H1 (cell line): ENCODE results near the gene FMNL2. TPM values are rescaled to one million over a fixed set of nuclear protein-coding genes. Genes with fewer than 3 reads are reported as not detected.

Experiments used
- EZH2 ChIP-seq: fragments of 200-600 bp; sonication (generic); IDR thresholded peaks from 2 replicates; pipeline ENCODE4 v1.7.1; 2012; ENCODE audit warnings: low read depth, mild to moderate bottlenecking, moderate library complexity, low read length, inconsistent platforms; ENCODE audit not compliant: severe bottlenecking
- KDM1A ChIP-seq: fragments of 200-600, 300-600 bp; sonication (generic); IDR thresholded peaks from 2 replicates; pipeline ENCODE4 v1.7.1; 2016; ENCODE audit warnings: mild to moderate bottlenecking, low read length, borderline replicate concordance
- MAFK ChIP-seq: IDR thresholded peaks from 2 replicates; pipeline ENCODE4 v1.6.1; 2012; ENCODE audit warnings: low read depth, mild to moderate bottlenecking, improper control_type of control experiment, low read length
- NRF1 ChIP-seq: IDR thresholded peaks from 2 replicates; pipeline ENCODE4 v1.6.1; 2011; ENCODE audit warnings: mild to moderate bottlenecking, low read depth, low read length, improper control_type of control experiment
- POLR2A ChIP-seq, 2 experiments: IDR thresholded peaks; 1 replicate in 1 of 2; 2 replicates in 1 of 2; pipeline ENCODE4 v1.6.1; 2011; ENCODE audit warnings: low read depth in 2 of 2, low read length in 2 of 2, mild to moderate bottlenecking in 2 of 2; ENCODE audit errors: control extremely low read depth in 1 of 2
- RBBP5 ChIP-seq: IDR thresholded peaks from 2 replicates; pipeline ENCODE4 v1.7.1; 2012; ENCODE audit warnings: low read depth, mild to moderate bottlenecking, inconsistent platforms, low read length, moderate library complexity, borderline replicate concordance
- SAP30 ChIP-seq: fragments of 300-600 bp; sonication (generic); IDR thresholded peaks from 2 replicates; pipeline ENCODE4 v1.7.1; 2012; ENCODE audit warnings: low read length, moderate library complexity, mild to moderate bottlenecking, inconsistent platforms; ENCODE audit not compliant: insufficient read depth, insufficient replicate concordance
- polyA plus RNA-seq, 7 experiments: library from polyadenylated mRNA; depleted of rRNA in 3 of 7; stranded (reverse) in 5 of 7; unstranded in 2 of 7; fragments of >200 nt in 5 of 7; fragments of 200-250 nt in 2 of 7; gene quantifications; 1 replicate in 5 of 7; 2 replicates in 1 of 7; 4 replicates in 1 of 7; pipeline versions ENCODE4 v1.2.1 to v1.2.3, GENCODE V29; 2011 to 2013; ENCODE audit warnings: missing spikeins in 2 of 7, mixed read lengths in 2 of 7
- total RNA-seq: library from RNA; stranded (reverse); fragmentation: NEBNext Ultra II Directional; extraction: Animal tissue kit (Norgen Biotek cat#: 25700); gene quantifications from 2 replicates; pipeline ENCODE4 v1.2.1, GENCODE V29; 2021
- TF ChIP-seq, protein P1 (sequence below): fragments of 300-600 bp; sonication (generic); IDR thresholded peaks from 2 replicates; pipeline ENCODE4 v1.7.1; 2012; ENCODE audit warnings: low read length, moderate library complexity, mild to moderate bottlenecking, inconsistent platforms; ENCODE audit not compliant: insufficient replicate concordance
- TF ChIP-seq, protein P2 (sequence below): IDR thresholded peaks from 2 replicates; pipeline ENCODE4 v1.6.1; 2012; ENCODE audit warnings: inconsistent platforms
- TF ChIP-seq, protein P3 (sequence below): IDR thresholded peaks from 2 replicates; pipeline ENCODE4 v1.6.1; 2012; ENCODE audit warnings: low read length, inconsistent platforms

FMNL2 gene
- total and polyA plus RNA-seq, 2 of the 8 experiments (the other 6 are each of a cell fraction or from before 2014, with no cell fraction given): 15.5 to 45.1 TPM

DNA sequence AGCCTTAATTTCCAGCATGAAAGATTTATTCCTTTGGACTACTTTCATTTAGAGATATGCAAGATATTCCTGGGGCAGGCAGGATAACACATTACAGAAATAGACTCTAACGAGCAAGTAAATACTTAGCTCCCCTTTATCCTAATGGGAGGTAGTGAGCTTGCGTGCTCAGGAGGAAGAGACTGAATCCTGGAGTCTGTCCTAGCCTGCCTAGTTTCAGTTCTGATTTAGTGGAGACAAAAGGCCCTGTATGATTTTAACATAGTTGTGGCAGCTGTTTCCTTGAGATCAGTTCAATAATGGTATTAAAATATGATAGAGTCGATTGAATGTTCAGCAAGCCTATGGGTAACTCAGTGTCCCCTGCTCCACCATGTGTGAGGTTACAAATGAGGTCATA lies 109.5 kb downstream of the FMNL2 start (continued):
- TF ChIP-seq, protein P1, sequence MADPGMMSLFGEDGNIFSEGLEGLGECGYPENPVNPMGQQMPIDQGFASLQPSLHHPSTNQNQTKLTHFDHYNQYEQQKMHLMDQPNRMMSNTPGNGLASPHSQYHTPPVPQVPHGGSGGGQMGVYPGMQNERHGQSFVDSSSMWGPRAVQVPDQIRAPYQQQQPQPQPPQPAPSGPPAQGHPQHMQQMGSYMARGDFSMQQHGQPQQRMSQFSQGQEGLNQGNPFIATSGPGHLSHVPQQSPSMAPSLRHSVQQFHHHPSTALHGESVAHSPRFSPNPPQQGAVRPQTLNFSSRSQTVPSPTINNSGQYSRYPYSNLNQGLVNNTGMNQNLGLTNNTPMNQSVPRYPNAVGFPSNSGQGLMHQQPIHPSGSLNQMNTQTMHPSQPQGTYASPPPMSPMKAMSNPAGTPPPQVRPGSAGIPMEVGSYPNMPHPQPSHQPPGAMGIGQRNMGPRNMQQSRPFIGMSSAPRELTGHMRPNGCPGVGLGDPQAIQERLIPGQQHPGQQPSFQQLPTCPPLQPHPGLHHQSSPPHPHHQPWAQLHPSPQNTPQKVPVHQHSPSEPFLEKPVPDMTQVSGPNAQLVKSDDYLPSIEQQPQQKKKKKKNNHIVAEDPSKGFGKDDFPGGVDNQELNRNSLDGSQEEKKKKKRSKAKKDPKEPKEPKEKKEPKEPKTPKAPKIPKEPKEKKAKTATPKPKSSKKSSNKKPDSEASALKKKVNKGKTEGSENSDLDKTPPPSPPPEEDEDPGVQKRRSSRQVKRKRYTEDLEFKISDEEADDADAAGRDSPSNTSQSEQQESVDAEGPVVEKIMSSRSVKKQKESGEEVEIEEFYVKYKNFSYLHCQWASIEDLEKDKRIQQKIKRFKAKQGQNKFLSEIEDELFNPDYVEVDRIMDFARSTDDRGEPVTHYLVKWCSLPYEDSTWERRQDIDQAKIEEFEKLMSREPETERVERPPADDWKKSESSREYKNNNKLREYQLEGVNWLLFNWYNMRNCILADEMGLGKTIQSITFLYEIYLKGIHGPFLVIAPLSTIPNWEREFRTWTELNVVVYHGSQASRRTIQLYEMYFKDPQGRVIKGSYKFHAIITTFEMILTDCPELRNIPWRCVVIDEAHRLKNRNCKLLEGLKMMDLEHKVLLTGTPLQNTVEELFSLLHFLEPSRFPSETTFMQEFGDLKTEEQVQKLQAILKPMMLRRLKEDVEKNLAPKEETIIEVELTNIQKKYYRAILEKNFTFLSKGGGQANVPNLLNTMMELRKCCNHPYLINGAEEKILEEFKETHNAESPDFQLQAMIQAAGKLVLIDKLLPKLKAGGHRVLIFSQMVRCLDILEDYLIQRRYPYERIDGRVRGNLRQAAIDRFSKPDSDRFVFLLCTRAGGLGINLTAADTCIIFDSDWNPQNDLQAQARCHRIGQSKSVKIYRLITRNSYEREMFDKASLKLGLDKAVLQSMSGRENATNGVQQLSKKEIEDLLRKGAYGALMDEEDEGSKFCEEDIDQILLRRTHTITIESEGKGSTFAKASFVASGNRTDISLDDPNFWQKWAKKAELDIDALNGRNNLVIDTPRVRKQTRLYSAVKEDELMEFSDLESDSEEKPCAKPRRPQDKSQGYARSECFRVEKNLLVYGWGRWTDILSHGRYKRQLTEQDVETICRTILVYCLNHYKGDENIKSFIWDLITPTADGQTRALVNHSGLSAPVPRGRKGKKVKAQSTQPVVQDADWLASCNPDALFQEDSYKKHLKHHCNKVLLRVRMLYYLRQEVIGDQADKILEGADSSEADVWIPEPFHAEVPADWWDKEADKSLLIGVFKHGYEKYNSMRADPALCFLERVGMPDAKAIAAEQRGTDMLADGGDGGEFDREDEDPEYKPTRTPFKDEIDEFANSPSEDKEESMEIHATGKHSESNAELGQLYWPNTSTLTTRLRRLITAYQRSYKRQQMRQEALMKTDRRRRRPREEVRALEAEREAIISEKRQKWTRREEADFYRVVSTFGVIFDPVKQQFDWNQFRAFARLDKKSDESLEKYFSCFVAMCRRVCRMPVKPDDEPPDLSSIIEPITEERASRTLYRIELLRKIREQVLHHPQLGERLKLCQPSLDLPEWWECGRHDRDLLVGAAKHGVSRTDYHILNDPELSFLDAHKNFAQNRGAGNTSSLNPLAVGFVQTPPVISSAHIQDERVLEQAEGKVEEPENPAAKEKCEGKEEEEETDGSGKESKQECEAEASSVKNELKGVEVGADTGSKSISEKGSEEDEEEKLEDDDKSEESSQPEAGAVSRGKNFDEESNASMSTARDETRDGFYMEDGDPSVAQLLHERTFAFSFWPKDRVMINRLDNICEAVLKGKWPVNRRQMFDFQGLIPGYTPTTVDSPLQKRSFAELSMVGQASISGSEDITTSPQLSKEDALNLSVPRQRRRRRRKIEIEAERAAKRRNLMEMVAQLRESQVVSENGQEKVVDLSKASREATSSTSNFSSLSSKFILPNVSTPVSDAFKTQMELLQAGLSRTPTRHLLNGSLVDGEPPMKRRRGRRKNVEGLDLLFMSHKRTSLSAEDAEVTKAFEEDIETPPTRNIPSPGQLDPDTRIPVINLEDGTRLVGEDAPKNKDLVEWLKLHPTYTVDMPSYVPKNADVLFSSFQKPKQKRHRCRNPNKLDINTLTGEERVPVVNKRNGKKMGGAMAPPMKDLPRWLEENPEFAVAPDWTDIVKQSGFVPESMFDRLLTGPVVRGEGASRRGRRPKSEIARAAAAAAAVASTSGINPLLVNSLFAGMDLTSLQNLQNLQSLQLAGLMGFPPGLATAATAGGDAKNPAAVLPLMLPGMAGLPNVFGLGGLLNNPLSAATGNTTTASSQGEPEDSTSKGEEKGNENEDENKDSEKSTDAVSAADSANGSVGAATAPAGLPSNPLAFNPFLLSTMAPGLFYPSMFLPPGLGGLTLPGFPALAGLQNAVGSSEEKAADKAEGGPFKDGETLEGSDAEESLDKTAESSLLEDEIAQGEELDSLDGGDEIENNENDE: no peak
- TF ChIP-seq RBBP5 (no peak), EZH2 (no peak), POLR2A (IDR thresholded peaks at IDR 0.05; ENCODE audit: control extremely low read depth in 1 of 2, low read depth in 2 of 2, low read length in 2 of 2) (no peak), MAFK (no peak), SAP30 (no peak), KDM1A (no peak), NRF1 (no peak)
- TF ChIP-seq, protein P2, sequence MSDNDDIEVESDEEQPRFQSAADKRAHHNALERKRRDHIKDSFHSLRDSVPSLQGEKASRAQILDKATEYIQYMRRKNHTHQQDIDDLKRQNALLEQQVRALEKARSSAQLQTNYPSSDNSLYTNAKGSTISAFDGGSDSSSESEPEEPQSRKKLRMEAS: no peak
- TF ChIP-seq, protein P3, sequence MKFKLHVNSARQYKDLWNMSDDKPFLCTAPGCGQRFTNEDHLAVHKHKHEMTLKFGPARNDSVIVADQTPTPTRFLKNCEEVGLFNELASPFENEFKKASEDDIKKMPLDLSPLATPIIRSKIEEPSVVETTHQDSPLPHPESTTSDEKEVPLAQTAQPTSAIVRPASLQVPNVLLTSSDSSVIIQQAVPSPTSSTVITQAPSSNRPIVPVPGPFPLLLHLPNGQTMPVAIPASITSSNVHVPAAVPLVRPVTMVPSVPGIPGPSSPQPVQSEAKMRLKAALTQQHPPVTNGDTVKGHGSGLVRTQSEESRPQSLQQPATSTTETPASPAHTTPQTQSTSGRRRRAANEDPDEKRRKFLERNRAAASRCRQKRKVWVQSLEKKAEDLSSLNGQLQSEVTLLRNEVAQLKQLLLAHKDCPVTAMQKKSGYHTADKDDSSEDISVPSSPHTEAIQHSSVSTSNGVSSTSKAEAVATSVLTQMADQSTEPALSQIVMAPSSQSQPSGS: no peak
